ENCODE data around the gene DAB2.

Gene DAB2

DNA sequence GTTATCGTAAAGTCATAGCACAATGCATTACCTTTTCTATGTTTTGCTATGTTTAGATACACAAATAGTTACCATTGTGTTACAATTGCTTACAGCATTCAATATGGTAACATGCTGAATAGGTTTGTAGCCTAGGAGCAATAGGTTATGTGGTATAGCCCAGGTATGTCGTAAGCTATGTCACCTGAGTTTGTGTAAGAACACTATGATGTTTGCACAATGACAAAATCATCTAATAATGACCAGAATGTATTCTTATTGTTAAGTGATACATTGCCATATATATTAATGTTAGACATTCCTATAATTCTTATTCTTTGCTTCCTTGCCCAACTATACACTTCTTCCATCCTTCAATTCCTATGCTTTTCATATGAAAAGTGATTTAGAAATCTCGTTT is 18.2 kb upstream of the DAB2 start:
- DNase-seq (ENCODE audit: low read depth): no peak
- no peak overlapping the region for H3K4me3 ChIP-seq (ENCODE audit: control insufficient read depth, low read depth, low read length)
- TF ChIP-seq, protein P1, sequence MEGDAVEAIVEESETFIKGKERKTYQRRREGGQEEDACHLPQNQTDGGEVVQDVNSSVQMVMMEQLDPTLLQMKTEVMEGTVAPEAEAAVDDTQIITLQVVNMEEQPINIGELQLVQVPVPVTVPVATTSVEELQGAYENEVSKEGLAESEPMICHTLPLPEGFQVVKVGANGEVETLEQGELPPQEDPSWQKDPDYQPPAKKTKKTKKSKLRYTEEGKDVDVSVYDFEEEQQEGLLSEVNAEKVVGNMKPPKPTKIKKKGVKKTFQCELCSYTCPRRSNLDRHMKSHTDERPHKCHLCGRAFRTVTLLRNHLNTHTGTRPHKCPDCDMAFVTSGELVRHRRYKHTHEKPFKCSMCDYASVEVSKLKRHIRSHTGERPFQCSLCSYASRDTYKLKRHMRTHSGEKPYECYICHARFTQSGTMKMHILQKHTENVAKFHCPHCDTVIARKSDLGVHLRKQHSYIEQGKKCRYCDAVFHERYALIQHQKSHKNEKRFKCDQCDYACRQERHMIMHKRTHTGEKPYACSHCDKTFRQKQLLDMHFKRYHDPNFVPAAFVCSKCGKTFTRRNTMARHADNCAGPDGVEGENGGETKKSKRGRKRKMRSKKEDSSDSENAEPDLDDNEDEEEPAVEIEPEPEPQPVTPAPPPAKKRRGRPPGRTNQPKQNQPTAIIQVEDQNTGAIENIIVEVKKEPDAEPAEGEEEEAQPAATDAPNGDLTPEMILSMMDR (IDR thresholded peaks at IDR 0.05; ENCODE audit: control insufficient read depth, insufficient read depth, low read depth, low read length, missing control alignments): no peak

- TF ChIP-seq, protein P1 (IDR thresholded peaks at IDR 0.05; ENCODE audit: control insufficient read depth, insufficient read depth, low read depth, low read length, missing control alignments): no peak
- no peak for DNase-seq (ENCODE audit: low read depth)
- H3K4me3 ChIP-seq (ENCODE audit: control insufficient read depth, low read depth, low read length): no peak overlapping the region
Measured at GRCh38 chr5:39441838-39442237, 17.1 kb upstream of the DAB2 start.

- H3K4me3 ChIP-seq (ENCODE audit: control insufficient read depth, low read depth, low read length): no peak overlapping the region
- DNase-seq (ENCODE audit: low read depth): no peak
- TF ChIP-seq, protein P1 (IDR thresholded peaks at IDR 0.05; ENCODE audit: control insufficient read depth, insufficient read depth, low read depth, low read length, missing control alignments): no peak
Measured at GRCh38 chr5:39440958-39441624, 16.3 kb upstream of the DAB2 start.

DNA sequence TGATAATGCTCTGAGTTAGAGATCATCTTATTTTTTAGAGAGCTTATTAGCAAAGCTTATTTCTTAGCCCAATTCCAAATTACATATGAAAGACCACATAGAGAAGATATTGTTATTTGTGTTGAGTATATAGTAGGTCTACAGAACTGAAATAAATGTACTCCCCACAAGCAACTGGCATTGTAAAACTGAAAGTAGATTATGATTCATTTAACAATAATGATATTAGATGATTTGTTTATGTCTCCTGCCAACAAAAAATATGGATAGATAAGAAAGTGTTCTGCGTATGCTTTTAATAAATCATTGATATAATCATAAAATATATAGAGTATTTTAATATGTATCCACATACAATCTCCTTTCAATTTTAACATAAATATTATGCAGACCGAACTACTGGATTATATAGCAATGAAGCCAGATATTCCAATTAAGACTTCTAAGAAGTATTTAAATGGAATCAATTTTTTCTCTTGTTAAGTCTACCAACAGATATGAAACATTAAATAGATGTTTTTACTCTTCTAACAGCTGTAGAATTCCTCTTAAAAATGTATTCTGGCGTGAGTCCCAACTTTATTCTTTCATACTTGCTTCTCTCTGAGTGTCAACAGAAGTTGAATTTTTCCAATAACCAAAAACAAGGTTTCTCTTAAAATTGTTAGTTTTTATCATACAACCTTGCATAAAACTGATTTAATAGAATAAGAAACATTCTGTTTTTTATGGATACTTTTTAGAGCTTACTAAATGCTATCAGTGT is 15.6 kb upstream of the DAB2 start:
- TF ChIP-seq, protein P1 (IDR thresholded peaks at IDR 0.05; ENCODE audit: control insufficient read depth, insufficient read depth, low read depth, low read length, missing control alignments): no peak
- no peak overlapping the region for H3K4me3 ChIP-seq (ENCODE audit: control insufficient read depth, low read depth, low read length)
- DNase-seq (ENCODE audit: low read depth): no peak

DNA sequence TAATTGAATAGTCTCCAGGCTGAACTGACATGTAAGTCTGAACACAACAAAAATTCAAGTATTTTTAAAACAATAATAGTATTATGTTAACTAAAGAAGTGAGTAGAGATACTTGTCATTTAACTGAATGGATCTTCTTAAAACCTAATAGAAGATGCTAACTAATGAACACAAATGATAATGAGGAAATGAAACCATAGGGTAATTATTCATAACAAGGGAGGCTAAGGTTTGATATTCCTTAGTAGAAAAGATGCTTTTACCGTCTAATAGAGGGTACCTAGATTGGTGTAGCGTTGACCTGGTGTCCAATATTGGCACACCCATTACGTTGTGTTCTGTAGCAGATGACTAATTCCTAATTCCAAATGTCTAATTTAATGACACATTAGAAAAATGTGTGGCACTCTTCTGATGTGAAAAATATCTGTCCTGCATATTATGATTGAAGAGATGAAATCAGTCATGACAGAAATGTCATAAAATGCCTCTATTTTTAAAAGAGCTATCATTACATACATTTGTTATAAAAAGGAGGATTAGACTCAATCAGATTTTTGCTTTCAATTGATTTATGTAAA is 14.9 kb upstream of the DAB2 start:
- H3K4me3 ChIP-seq (ENCODE audit: control insufficient read depth, low read depth, low read length): no peak overlapping the region
- TF ChIP-seq, protein P1 (IDR thresholded peaks at IDR 0.05; ENCODE audit: control insufficient read depth, insufficient read depth, low read depth, low read length, missing control alignments): no peak
- DNase-seq (ENCODE audit: low read depth): no peak

- TF ChIP-seq, protein P1 (IDR thresholded peaks at IDR 0.05; ENCODE audit: control insufficient read depth, insufficient read depth, low read depth, low read length, missing control alignments): no peak
- no peak for DNase-seq (ENCODE audit: low read depth)
- H3K4me3 ChIP-seq (ENCODE audit: control insufficient read depth, low read depth, low read length): no peak overlapping the region
Measured at GRCh38 chr5:39437467-39437866, 12.7 kb upstream of the DAB2 start.

Data from AG09309 (cell line).